H1 (cell line): ENCODE results near the gene WWC1. TPM values are rescaled to one million over a fixed set of nuclear protein-coding genes. Genes with fewer than 3 reads are reported as not detected.

Source experiments
- JUN ChIP-seq: IDR thresholded peaks from 2 replicates; pipeline ENCODE4 v1.6.1; 2011; ENCODE audit warnings: low read depth, mild to moderate bottlenecking, improper control_type of control experiment, low read length
- polyA plus RNA-seq, 7 experiments: library from polyadenylated mRNA; depleted of rRNA in 3 of 7; stranded (reverse) in 5 of 7; unstranded in 2 of 7; fragments of >200 nt in 5 of 7; fragments of 200-250 nt in 2 of 7; gene quantifications; 1 replicate in 5 of 7; 2 replicates in 1 of 7; 4 replicates in 1 of 7; pipeline versions ENCODE4 v1.2.1 to v1.2.3, GENCODE V29; 2011 to 2013; ENCODE audit warnings: missing spikeins in 2 of 7, mixed read lengths in 2 of 7
- total RNA-seq: library from RNA; stranded (reverse); fragmentation: NEBNext Ultra II Directional; extraction: Animal tissue kit (Norgen Biotek cat#: 25700); gene quantifications from 2 replicates; pipeline ENCODE4 v1.2.1, GENCODE V29; 2021

WWC1 gene
- total and polyA plus RNA-seq, 2 of the 8 experiments (the other 6 are each of a cell fraction or from before 2014, with no cell fraction given) = 16.4 to 41.1 TPM

DNA sequence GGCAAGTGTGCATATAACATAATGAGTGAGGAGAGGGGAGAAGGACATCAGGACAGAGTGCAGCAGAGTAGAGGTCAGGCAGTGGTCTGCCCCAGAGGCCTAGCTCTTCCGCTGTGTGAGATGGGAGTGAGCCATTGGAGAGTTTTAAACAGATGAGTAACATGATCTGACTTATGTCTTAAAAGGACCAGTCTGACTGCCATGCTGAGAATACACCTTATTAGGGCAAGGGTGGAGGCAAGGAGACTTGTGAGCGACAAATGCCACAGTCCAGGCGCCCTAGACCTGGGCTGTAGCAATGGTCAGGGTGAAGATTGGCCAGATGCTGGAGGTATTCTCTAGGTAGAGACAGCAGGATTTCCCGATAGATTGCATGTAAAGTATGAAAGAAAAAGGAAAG is 83.1 kb downstream of the WWC1 start (continued):
- TF ChIP-seq JUN = no peak
